ENCODE results near the gene B3GNT9.

The B3GNT9 gene

GRCh38 chr16:67167588-67167987, 16.8 kb upstream of the B3GNT9 start:
- no peak for DNase-seq (ENCODE audit: low read depth, low spot score)

- no peak for DNase-seq (ENCODE audit: low read depth, low spot score)
Measured at GRCh38 chr16:67166598-67167168, 15.9 kb upstream of the B3GNT9 start.

GRCh38 chr16:67166110-67166547, 15.3 kb upstream of the B3GNT9 start:
- no peak for DNase-seq (ENCODE audit: low read depth, low spot score)

GRCh38 chr16:67165121-67166078, 14.6 kb upstream of the B3GNT9 start:
- no peak for DNase-seq (ENCODE audit: low read depth, low spot score)

- DNase-seq (ENCODE audit: low read depth, low spot score) = no peak
Measured at GRCh38 chr16:67164599-67165061, 13.8 kb upstream of the B3GNT9 start, which contains the start of gene HSF4. Gene HSF4 (plus strand): TSS chr16:67164745. CDS start chr16:67164812, 67 bp downstream.

GRCh38 chr16:67163999-67164558, 13.3 kb upstream of the B3GNT9 start:
- DNase-seq (ENCODE audit: low read depth, low spot score) = no peak

GRCh38 chr16:67163164-67163998, 12.6 kb upstream of the B3GNT9 start:
- DNase-seq (ENCODE audit: low read depth, low spot score) = no peak

GRCh38 chr16:67162506-67163163, 11.8 kb upstream of the B3GNT9 start:
- DNase-seq (ENCODE audit: low read depth, low spot score) = no peak

GRCh38 chr16:67161595-67162058, 10.8 kb upstream of the B3GNT9 start:
- no peak for DNase-seq (ENCODE audit: low read depth, low spot score)

- no peak for DNase-seq (ENCODE audit: low read depth, low spot score)
Measured at GRCh38 chr16:67158637-67159600, 8.1 kb upstream of the B3GNT9 start.

GRCh38 chr16:67157892-67158635, 7.3 kb upstream of the B3GNT9 start:
- DNase-seq (ENCODE audit: low read depth, low spot score) = no peak

GRCh38 chr16:67157106-67157748, 6.4 kb upstream of the B3GNT9 start:
- DNase-seq (ENCODE audit: low read depth, low spot score) = no peak

- no peak for DNase-seq (ENCODE audit: low read depth, low spot score)
Measured at GRCh38 chr16:67156143-67156844, 5.5 kb upstream of the B3GNT9 start.

GRCh38 chr16:67155295-67156142, 4.7 kb upstream of the B3GNT9 start:
- DNase-seq (ENCODE audit: low read depth, low spot score) = peak; percentile 39

GRCh38 chr16:67154578-67155294, 3.9 kb upstream of the B3GNT9 start:
- DNase-seq (ENCODE audit: low read depth, low spot score) = no peak

GRCh38 chr16:67151431-67152097, 766 bp upstream of the B3GNT9 start:
- DNase-seq (ENCODE audit: low read depth, low spot score) = no peak

All from activated naive CD8-positive, alpha-beta T cell treated with anti-CD3 and anti-CD28 coated beads, Interleukin-2, amount 50 U/mL, for 16 hours (primary cell).